Measurements from ENCODE around the gene ZDHHC5. TPM values are rescaled to one million over a fixed set of nuclear protein-coding genes. Genes with fewer than 3 reads are reported as not detected.

ZDHHC5 gene
- total RNA-seq, 1 donor from 2014 or later, result 53.9 TPM

DNA sequence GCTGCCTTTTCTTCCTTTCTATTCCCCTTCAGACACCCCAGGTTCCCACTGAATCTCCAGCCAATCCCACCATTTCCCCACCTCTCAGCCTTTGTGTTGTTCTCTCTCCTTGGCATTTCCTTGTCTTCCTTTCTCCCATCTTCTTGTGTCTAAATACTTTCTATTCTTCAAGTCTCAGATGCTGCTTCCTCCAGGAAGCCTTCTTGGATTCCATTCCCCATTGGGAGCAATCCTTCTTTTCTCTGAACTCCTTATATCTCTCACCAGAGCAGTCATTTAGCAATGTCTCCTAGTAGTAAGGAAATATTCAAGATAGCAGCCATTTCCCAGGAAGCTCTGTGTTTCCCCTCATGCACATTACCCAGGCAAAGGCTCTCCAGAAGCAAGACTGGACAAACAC, 33.6 kb upstream of the ZDHHC5 start:
- Mint-ChIP-seq H3K27me3 (ENCODE audit: low read depth) (no peaks in the 10 kb centered on the region), H3K4me3 (no peak overlapping the region), H3K36me3 (no peaks in the 10 kb centered on the region), H3K4me1 (peaks cover 35% of the 10 kb centered on the region), H3K9me3 (no peaks in the 10 kb centered on the region), H3K27ac (peak overlapping the region; percentile 73)
- no peak for DNase-seq (ENCODE audit: low spot score in 2 of 2, unreplicated experiment in 2 of 2)
- TF ChIP-seq, protein P1, sequence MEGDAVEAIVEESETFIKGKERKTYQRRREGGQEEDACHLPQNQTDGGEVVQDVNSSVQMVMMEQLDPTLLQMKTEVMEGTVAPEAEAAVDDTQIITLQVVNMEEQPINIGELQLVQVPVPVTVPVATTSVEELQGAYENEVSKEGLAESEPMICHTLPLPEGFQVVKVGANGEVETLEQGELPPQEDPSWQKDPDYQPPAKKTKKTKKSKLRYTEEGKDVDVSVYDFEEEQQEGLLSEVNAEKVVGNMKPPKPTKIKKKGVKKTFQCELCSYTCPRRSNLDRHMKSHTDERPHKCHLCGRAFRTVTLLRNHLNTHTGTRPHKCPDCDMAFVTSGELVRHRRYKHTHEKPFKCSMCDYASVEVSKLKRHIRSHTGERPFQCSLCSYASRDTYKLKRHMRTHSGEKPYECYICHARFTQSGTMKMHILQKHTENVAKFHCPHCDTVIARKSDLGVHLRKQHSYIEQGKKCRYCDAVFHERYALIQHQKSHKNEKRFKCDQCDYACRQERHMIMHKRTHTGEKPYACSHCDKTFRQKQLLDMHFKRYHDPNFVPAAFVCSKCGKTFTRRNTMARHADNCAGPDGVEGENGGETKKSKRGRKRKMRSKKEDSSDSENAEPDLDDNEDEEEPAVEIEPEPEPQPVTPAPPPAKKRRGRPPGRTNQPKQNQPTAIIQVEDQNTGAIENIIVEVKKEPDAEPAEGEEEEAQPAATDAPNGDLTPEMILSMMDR (IDR thresholded peaks at IDR 0.05; ENCODE audit: unreplicated experiment), result no peak

DNA sequence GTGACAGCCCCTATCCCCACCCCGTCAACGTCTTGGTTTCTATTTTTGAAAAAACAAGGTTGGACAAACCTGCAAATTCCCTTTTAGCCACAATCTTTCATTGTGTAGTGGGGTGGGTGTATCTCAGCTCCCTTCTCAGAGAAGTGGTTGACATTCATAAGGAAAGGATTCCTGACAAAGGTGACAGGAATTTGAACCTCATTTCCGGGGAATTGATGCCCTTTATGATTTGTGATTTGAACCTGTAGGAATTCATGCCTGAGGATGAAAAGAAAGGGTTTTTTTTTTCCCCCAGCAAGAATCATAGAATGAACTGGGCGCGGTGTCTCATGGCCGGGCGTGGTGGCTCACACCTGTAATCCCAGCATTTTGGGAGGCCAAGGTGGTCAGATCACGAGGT, 32.7 kb upstream of the ZDHHC5 start:
- TF ChIP-seq, protein P1 (IDR thresholded peaks at IDR 0.05; ENCODE audit: unreplicated experiment), result no peak
- DNase-seq (ENCODE audit: low spot score in 2 of 2, unreplicated experiment in 2 of 2), result no peak
- Mint-ChIP-seq H3K27ac (no peak overlapping the region), H3K4me1 (peaks cover 38% of the 10 kb centered on the region), H3K27me3 (ENCODE audit: low read depth) (no peaks in the 10 kb centered on the region), H3K4me3 (no peak overlapping the region), H3K9me3 (no peaks in the 10 kb centered on the region), H3K36me3 (no peaks in the 10 kb centered on the region)

DNA sequence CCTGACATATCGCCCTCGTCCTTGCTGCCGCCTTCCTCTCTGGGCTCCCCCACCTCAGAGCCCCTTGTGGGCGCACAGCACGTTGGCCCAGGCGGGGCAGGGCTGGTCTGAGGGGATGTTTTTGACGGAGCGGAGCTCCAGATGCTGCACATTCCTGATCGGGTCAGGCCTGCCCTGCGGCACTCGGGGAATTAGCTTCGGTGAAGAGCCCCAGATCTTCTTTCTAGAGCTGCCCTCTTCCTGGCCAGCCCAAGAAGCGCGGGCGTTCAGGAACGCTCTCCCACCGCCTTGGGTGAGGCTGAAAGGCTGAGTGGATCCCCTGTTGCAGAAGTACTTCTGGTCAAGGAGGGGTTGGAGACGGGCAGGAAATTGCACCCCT, 30.3 kb upstream of the ZDHHC5 start:
- Mint-ChIP-seq H3K27ac (peak overlapping the region; percentile 99), H3K27me3 (ENCODE audit: low read depth) (no peaks in the 10 kb centered on the region), H3K9me3 (no peaks in the 10 kb centered on the region), H3K4me3 (peak overlapping the region; percentile 90), H3K4me1 (peaks cover 55% of the 10 kb centered on the region), H3K36me3 (no peaks in the 10 kb centered on the region)
- DNase-seq (ENCODE audit: low spot score in 2 of 2, unreplicated experiment in 2 of 2), result peak; percentile 62 to 78
- TF ChIP-seq, protein P1 (IDR thresholded peaks at IDR 0.05; ENCODE audit: unreplicated experiment), result no peak

DNA sequence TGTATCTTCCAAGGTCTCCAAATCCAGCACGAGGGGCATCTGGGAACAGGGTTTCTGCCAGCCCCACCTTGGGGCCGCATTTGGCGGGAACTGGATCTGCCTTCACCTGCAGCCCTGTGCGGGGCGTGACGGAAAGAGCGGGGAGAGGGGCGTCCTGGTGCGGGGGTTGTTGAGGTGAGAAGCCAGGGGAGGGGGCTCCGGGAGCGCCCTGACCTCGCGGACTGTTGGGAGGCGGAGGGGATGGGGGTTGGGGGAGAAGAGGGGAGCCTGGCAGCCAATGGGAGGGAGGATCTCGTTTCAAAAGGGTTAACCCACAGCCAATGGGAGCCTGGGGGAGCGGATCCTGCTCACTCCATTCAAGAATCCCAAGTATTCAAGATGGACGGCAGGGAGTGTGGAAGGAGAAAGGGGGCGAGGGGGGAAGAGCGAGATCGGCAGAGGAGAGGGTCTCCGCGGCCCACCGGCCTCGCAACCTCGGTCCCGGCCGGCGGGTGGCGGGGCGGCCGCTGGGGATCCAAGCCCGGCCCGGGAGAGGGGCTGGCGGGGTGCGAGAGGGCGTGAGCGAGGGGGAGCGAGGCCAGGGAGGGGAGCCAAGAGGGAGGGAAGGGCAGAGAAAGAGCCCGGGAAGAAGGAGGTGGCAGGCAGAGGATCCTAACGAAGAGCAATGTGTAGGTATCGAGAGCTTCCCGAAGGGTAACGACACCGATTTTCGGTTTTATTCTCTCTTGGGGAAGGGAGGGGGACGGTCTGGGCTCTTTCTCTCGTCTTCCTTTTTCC, 29.7 kb upstream of the ZDHHC5 start:
- DNase-seq (ENCODE audit: low spot score in 2 of 2, unreplicated experiment in 2 of 2), result peak; percentile 74 to 82
- TF ChIP-seq, protein P1 (IDR thresholded peaks at IDR 0.05; ENCODE audit: unreplicated experiment), result no peak
- no peaks in the 10 kb centered on the region for H3K9me3 Mint-ChIP-seq
- H3K4me1 Mint-ChIP-seq, result peaks cover 59% of the 10 kb centered on the region
- peaks cover 1% of the 10 kb centered on the region for H3K36me3 Mint-ChIP-seq
- no peaks in the 10 kb centered on the region for H3K27me3 Mint-ChIP-seq (ENCODE audit: low read depth)
- H3K4me3 Mint-ChIP-seq, result peak overlapping the region; percentile 90
- H3K27ac Mint-ChIP-seq, result peak overlapping the region; percentile 99

DNA sequence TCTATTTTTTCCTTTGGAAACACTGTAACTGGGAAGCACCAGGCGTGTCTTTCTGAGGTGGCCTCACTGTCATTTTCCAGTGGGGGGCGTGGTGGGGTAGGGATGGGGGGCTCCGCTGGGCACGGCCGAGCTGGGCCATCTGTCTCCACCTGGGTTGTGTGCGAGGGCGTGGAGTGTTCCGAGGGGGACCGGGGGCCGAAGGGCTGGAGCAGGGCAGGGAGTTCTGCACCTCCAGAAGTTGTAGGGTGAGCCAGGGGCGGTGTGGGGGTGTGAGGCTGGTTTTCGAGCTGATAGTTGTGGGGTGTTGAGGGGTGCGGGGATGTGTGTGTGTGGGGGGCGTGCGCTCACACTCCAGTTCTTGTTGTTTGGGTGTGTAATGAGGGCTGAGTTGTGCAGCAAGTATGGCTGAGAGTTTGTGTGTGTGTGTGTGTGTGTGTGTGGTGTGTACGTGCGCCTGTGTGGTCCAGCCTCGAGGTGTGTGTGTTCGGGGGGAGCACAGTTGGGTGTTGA, 29.0 kb upstream of the ZDHHC5 start:
- Mint-ChIP-seq H3K4me1 (peaks cover 59% of the 10 kb centered on the region), H3K27me3 (ENCODE audit: low read depth) (no peaks in the 10 kb centered on the region), H3K27ac (peak overlapping the region; percentile 99), H3K36me3 (peaks cover 1% of the 10 kb centered on the region), H3K4me3 (peak overlapping the region; percentile 90), H3K9me3 (no peaks in the 10 kb centered on the region)
- DNase-seq (ENCODE audit: low spot score in 2 of 2, unreplicated experiment in 2 of 2), result no peak
- TF ChIP-seq, protein P1 (IDR thresholded peaks at IDR 0.05; ENCODE audit: unreplicated experiment), result no peak

All from mesothelial cell of epicardium (in vitro differentiated cells).